ENCODE measurements around the gene THRSP. TPM values are rescaled to one million over a fixed set of nuclear protein-coding genes. Genes with fewer than 3 reads are reported as not detected.

The THRSP gene
- polyA plus RNA-seq, 1 of the 3 experiments (the other 2 are of a cell fraction): not detected

GRCh38 chr11:78070621-78071020 lies 7.0 kb downstream of the THRSP start:
- Histone ChIP-seq H3K36me3 (replicated peaks in 1 of 2; ENCODE audit: control insufficient read depth in 1 of 2, insufficient read depth in 2 of 2, low read length in 1 of 2) (peaks cover 39 to 54% of the 10 kb centered on the region in 2 experiments), H3F3A (replicated peaks; ENCODE audit: insufficient read depth) (no peaks in the 10 kb centered on the region), H2AFZ (ENCODE audit: low read depth) (no peak overlapping the region), H3K27me3 (ENCODE audit: insufficient read depth) (no peaks in the 10 kb centered on the region), H3K79me2 (ENCODE audit: insufficient read depth) (peaks cover 59% of the 10 kb centered on the region), H3K4me2 (no peak overlapping the region), H4K20me1 (ENCODE audit: insufficient read depth) (peaks cover 9% of the 10 kb centered on the region), H3K9me3 (no peaks in the 10 kb centered on the region), H3K4me1 (ENCODE audit: control insufficient read depth in 1 of 2, insufficient read depth in 2 of 2, low read depth in 1 of 2, low read length in 1 of 2) (peaks cover 0 to 8% of the 10 kb centered on the region in 2 experiments; a peak in 1 of 4 replicates), H3K9me2 (no peaks in the 10 kb centered on the region), H3K9ac (no peak overlapping the region), H3K4me3 (ENCODE audit: low read depth in 2 of 2, low read length in 1 of 2) (no peak overlapping the region), H3K27ac (ENCODE audit: low read depth in 2 of 2, low read length in 1 of 2) (no peak overlapping the region; a peak in 1 of 4 replicates)
- ChIA-PET CTCF (interaction anchor here (1.2 to 1.6 kb wide), 2 partner anchors 25 to 71 kb away, joined by 3 to 4 read pairs; no protein-coding TSS in a partner anchor), POLR2A (no interaction called here)
- TF ChIP-seq USF1 (IDR thresholded peaks at IDR 0.05; ENCODE audit: borderline replicate concordance, low read depth): no peak
- TF ChIP-seq MAX (IDR thresholded peaks at IDR 0.05; ENCODE audit: low read depth): no peak
- no peak for TF ChIP-seq POLR2AphosphoS5 (IDR thresholded peaks at IDR 0.05; ENCODE audit: low read depth, low read length)
- no peak for TF ChIP-seq EP300 (IDR thresholded peaks at IDR 0.05; ENCODE audit: borderline replicate concordance in 1 of 2, low read depth in 1 of 2, low read length in 1 of 2)
- no peak for TF ChIP-seq NRF1 (IDR thresholded peaks at IDR 0.05; ENCODE audit: low read depth, low read length)
- TF ChIP-seq TAF1 (IDR thresholded peaks at IDR 0.05; ENCODE audit: borderline replicate concordance, low read depth, low read length): no peak
- TF ChIP-seq REST (IDR thresholded peaks at IDR 0.05; ENCODE audit: low read depth, low read length): no peak
- TF ChIP-seq RXRA (IDR thresholded peaks at IDR 0.05; ENCODE audit: borderline replicate concordance, low read depth): no peak
- no peak for DNase-seq
- WGBS (ENCODE audit: low lambda C conversion rate): 95% methylated on average over 2 of the region's 2 CpGs

- DNase-seq: no peak
- Histone ChIP-seq H3K4me3 (ENCODE audit: low read depth in 2 of 2, low read length in 1 of 2) (no peak overlapping the region), H3K4me2 (no peak overlapping the region), H3K36me3 (replicated peaks in 1 of 2; ENCODE audit: control insufficient read depth in 1 of 2, insufficient read depth in 2 of 2, low read length in 1 of 2) (peaks cover 39 to 61% of the 10 kb centered on the region in 2 experiments), H4K20me1 (ENCODE audit: insufficient read depth) (peaks cover 13% of the 10 kb centered on the region), H3K27me3 (ENCODE audit: insufficient read depth) (no peaks in the 10 kb centered on the region), H3F3A (replicated peaks; ENCODE audit: insufficient read depth) (no peaks in the 10 kb centered on the region), H3K9me2 (no peaks in the 10 kb centered on the region), H3K27ac (ENCODE audit: low read depth in 2 of 2, low read length in 1 of 2) (no peak overlapping the region), H2AFZ (ENCODE audit: low read depth) (no peak overlapping the region), H3K9me3 (no peaks in the 10 kb centered on the region), H3K4me1 (ENCODE audit: control insufficient read depth in 1 of 2, insufficient read depth in 2 of 2, low read depth in 1 of 2, low read length in 1 of 2) (peaks cover 0 to 8% of the 10 kb centered on the region in 2 experiments; a peak in 1 of 4 replicates), H3K79me2 (ENCODE audit: insufficient read depth) (peaks cover 70% of the 10 kb centered on the region), H3K9ac (no peak overlapping the region)
- no peak for TF ChIP-seq POLR2AphosphoS5 (IDR thresholded peaks at IDR 0.05; ENCODE audit: low read depth, low read length)
- no peak for TF ChIP-seq RCOR1 (IDR thresholded peaks at IDR 0.05; ENCODE audit: low read length)
- no peak for TF ChIP-seq JUND (IDR thresholded peaks at IDR 0.05)
- no peak for TF ChIP-seq FOSL2 (IDR thresholded peaks at IDR 0.05; ENCODE audit: borderline replicate concordance, low read depth)
- TF ChIP-seq NFIC (IDR thresholded peaks at IDR 0.05; ENCODE audit: borderline replicate concordance): no peak
- TF ChIP-seq FOXM1 (IDR thresholded peaks at IDR 0.05; ENCODE audit: low read depth): no peak
- no peak for TF ChIP-seq REST (IDR thresholded peaks at IDR 0.05; ENCODE audit: low read depth, low read length)
- TF ChIP-seq EZH2phosphoT487 (IDR thresholded peaks at IDR 0.05; ENCODE audit: borderline replicate concordance, low read depth): no peak
- no peak for TF ChIP-seq TAF1 (IDR thresholded peaks at IDR 0.05; ENCODE audit: borderline replicate concordance, low read depth, low read length)
- ChIA-PET CTCF (interaction anchor here (1.6 kb wide), 1 partner anchor 26 kb away, joined by 4 read pairs; no protein-coding TSS in a partner anchor), POLR2A (no interaction called here)
- 97% methylated on average over 3 of the region's 3 CpGs for WGBS (ENCODE audit: low lambda C conversion rate)
Observed at GRCh38 chr11:78071717-78072116, 8.1 kb downstream of the THRSP start.

All from SK-N-SH (cell line).